HEK293 (cell line): ENCODE results near the gene GMCL1.
"Not testable (repeated sequence)": the region's sequence is repeated elsewhere in the genome, so short reads cannot be mapped to it uniquely, and the experiment has no call there.

Source experiments
- CTCF ChIA-PET: fragments of 350-600 bp; formaldehyde crosslinking; extraction: SDS; loops from one replicate; lab custom pipeline; 2021; ENCODE audit warnings: antibody characterized with exemption; lab: Yijun Ruan, JAX
- POLR2A ChIA-PET: fragments of 300-600 bp; formaldehyde crosslinking; extraction: SDS; loops from one replicate; lab custom pipeline; 2020; ENCODE audit warnings: antibody characterized with exemption, inconsistent platforms; lab: Yijun Ruan, JAX
- H3K27ac ChIP-seq: fragments of 200-500 bp; sonication (Bioruptor generic); 2 replicates; pipeline ENCODE4 v1.5.1; 2014; ENCODE audit warnings: low read depth, low read length, control low read depth, inconsistent platforms; ENCODE audit errors: extremely low read depth
- H3K36me3 ChIP-seq, 2 experiments: fragments of 200-500 bp in 1 of 2; sonication (Bioruptor generic) in 1 of 2; 1 replicate in 1 of 2; 2 replicates in 1 of 2; pipeline ENCODE4 v1.5.1; 2014 to 2017; ENCODE audit warnings: inconsistent platforms in 2 of 2, low read length in 2 of 2; ENCODE audit not compliant: control insufficient read depth in 2 of 2, insufficient read depth in 1 of 2
- H3K4me1 ChIP-seq: fragments of 200-500 bp; sonication (Bioruptor generic); 2 replicates; pipeline ENCODE4 v1.5.1; 2014; ENCODE audit warnings: mild to moderate bottlenecking, low read length, inconsistent platforms; ENCODE audit not compliant: control insufficient read depth, insufficient read depth
- H3K4me3 ChIP-seq: 2 replicates; pipeline ENCODE4 v1.5.1; 2011; ENCODE audit warnings: low read depth, mild to moderate bottlenecking, control low read depth, low read length, moderate library complexity
- H3K9me3 ChIP-seq: fragments of 200-500 bp; sonication (Bioruptor generic); 2 replicates; pipeline ENCODE4 v1.5.1; 2014; ENCODE audit warnings: low read depth, low read length, inconsistent platforms; ENCODE audit not compliant: control insufficient read depth, insufficient read depth
- CTCF ChIP-seq: fragments of 450-650 bp; formaldehyde crosslinking; IDR thresholded peaks from 2 replicates; pipeline ENCODE4 v1.5.1; 2016; ENCODE audit warnings: missing biosample characterization, missing genetic modification characterization
- PRDM10 ChIP-seq: fragments of 450-650 bp; formaldehyde crosslinking; IDR thresholded peaks from 2 replicates; pipeline ENCODE4 v1.5.1; 2016; ENCODE audit warnings: missing biosample characterization, missing genetic modification characterization
- SCRT2 ChIP-seq: fragments of 450-650 bp; formaldehyde crosslinking; IDR thresholded peaks from 2 replicates; pipeline ENCODE4 v1.5.1; 2016; ENCODE audit warnings: missing biosample characterization, missing genetic modification characterization
- SP7 ChIP-seq: fragments of 450-650 bp; formaldehyde crosslinking; IDR thresholded peaks from 2 replicates; pipeline ENCODE4 v1.5.1; 2016; ENCODE audit warnings: missing biosample characterization, missing genetic modification characterization
- ZBTB10 ChIP-seq: fragments of 450-650 bp; formaldehyde crosslinking; IDR thresholded peaks from 2 replicates; pipeline ENCODE4 v1.5.1; 2016; ENCODE audit warnings: missing biosample characterization, missing genetic modification characterization
- ZBTB26 ChIP-seq: fragments of 450-650 bp; formaldehyde crosslinking; optimal IDR thresholded peaks from 2 replicates; pipeline ENCODE3; 2016; ENCODE audit warnings: missing biosample characterization, mild to moderate bottlenecking, missing genetic modification characterization
- ZBTB48 ChIP-seq: fragments of 450-650 bp; formaldehyde crosslinking; IDR thresholded peaks from 2 replicates; pipeline ENCODE4 v1.5.1; 2016; ENCODE audit warnings: missing biosample characterization, missing genetic modification characterization
- ZFHX2 ChIP-seq: fragments of 450-650 bp; formaldehyde crosslinking; conservative IDR thresholded peaks from 2 replicates; pipeline ENCODE4 v1.5.1; 2016; ENCODE audit warnings: missing biosample characterization, missing genetic modification characterization
- ZNF112 ChIP-seq: fragments of 450-650 bp; formaldehyde crosslinking; IDR thresholded peaks from 2 replicates; pipeline ENCODE4 v1.5.0; 2017; ENCODE audit warnings: missing biosample characterization, missing genetic modification characterization
- ZNF155 ChIP-seq: fragments of 450-650 bp; formaldehyde crosslinking; IDR thresholded peaks from 2 replicates; pipeline ENCODE4 v1.5.1; 2016; ENCODE audit warnings: missing biosample characterization, missing genetic modification characterization
- ZNF174 ChIP-seq: fragments of 450-650 bp; formaldehyde crosslinking; IDR thresholded peaks from 2 replicates; pipeline ENCODE4 v1.5.0; 2017; ENCODE audit warnings: missing biosample characterization, mild to moderate bottlenecking, missing genetic modification characterization
- ZNF23 ChIP-seq: fragments of 450-650 bp; formaldehyde crosslinking; IDR thresholded peaks from 2 replicates; pipeline ENCODE4 v1.5.1; 2016; ENCODE audit warnings: missing biosample characterization, missing genetic modification characterization, borderline replicate concordance
- ZNF473 ChIP-seq: fragments of 450-650 bp; formaldehyde crosslinking; IDR thresholded peaks from 2 replicates; pipeline ENCODE4 v1.5.1; 2017; ENCODE audit warnings: missing biosample characterization, missing genetic modification characterization
- ZNF521 ChIP-seq: fragments of 450-650 bp; formaldehyde crosslinking; IDR thresholded peaks from 2 replicates; pipeline ENCODE4 v1.5.1; 2017; ENCODE audit warnings: missing biosample characterization, mild to moderate bottlenecking, missing genetic modification characterization
- ZNF530 ChIP-seq: fragments of 450-650 bp; formaldehyde crosslinking; IDR thresholded peaks from 2 replicates; pipeline ENCODE4 v1.5.1; 2016; ENCODE audit warnings: low read depth, missing biosample characterization, missing genetic modification characterization
- ZNF600 ChIP-seq: fragments of 450-650 bp; formaldehyde crosslinking; IDR thresholded peaks from 2 replicates; pipeline ENCODE4 v1.5.1; 2016; ENCODE audit warnings: missing biosample characterization, missing genetic modification characterization
- ZNF654 ChIP-seq: fragments of 450-650 bp; formaldehyde crosslinking; IDR thresholded peaks from 2 replicates; pipeline ENCODE4 v1.5.1; 2016; ENCODE audit warnings: low read depth, missing biosample characterization, missing genetic modification characterization
- TF ChIP-seq, protein P1 (sequence below): fragments of 450-650 bp; formaldehyde crosslinking; IDR thresholded peaks from 2 replicates; pipeline ENCODE4 v1.5.1; 2016; ENCODE audit warnings: missing biosample characterization, missing genetic modification characterization, low read depth

Gene GMCL1

DNA sequence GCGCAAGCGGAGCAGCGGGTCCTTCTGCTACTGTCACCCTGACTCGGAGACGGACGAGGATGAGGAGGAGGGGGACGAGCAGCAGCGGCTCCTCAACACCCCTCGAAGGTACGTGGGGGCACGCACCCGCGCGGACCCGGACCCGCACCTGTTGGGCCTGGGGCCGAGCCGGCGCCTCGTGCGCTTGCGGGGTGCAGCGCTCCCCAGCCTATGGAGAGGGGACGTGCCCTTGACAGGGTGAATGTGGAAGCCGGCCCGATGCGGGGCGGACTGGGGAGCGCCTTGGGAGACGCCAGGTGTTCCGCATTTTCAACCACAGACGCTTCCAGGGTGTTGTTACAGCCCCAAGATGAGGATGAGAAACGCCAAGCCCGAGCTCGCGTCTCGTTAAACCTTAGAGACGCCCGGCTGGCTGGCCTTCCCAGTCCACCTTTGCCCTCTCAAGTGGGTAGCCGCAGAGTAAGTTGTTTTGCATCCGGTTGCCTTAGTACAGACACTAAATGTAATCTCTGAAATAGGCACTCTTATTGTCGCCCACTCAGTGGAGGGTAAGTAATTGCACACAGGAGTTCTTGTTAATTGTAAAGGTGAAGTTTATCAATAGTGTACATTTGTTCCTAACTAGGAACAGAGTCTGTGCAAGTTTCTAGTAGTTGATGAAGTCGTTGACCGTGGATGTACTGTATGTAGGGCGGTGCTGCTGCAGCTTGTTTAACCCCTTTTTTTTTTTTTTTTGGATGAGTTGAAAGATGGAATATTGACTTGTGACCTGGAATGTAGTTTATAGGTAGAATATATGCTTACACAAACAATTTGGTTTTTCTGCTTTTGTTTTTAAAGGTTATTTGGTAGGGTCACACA is 815 bp downstream of the GMCL1 start (continued):
- TF ChIP-seq SCRT2 (tag by site-specific recombination) (peak; percentile 96), ZBTB10 (tag by site-specific recombination) (0 out of 2 replicates have a peak, but pooled peaks have one; percentile 17), ZBTB26 (peak; percentile 91), ZNF530 (tag by site-specific recombination) (no peak)

DNA sequence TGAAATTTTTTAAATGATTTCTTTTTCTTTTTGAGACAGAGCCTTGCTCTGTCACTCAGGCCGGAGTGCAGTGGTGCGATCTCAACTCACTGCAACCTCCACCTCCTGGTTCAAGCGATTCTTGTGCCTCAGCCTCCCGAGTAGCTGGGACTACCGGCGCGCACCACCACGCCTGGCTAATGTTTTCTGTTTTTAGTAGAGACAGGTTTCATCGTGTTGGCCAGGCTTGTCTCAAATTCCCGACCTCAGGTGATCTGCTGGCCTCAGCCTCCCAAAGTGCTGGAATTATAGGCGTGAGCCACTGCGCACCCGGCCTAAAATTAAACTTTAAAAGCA is 1.4 kb downstream of the GMCL1 start:
- H3K4me1 ChIP-seq, H3K9me3 ChIP-seq, H3K27ac ChIP-seq, H3K36me3 ChIP-seq, POLR2A ChIA-PET: not testable (repeated sequence)
- peak overlapping the region; percentile 71 for H3K4me3 ChIP-seq
- CTCF ChIA-PET = interaction anchor here (0.9 to 1.4 kb wide), 2 partner anchors 16 to 106 kb away, joined by 3 to 6 read pairs; no protein-coding TSS in a partner anchor
- TF ChIP-seq ZNF600 (tag by site-specific recombination) = peak; percentile 41
- 0 out of 2 replicates have a peak, but pooled peaks have one; percentile 6 for TF ChIP-seq PRDM10 (tag by site-specific recombination)
- TF ChIP-seq, all 188 proteins: peak for 2; not testable (repeated sequence) for 186

DNA sequence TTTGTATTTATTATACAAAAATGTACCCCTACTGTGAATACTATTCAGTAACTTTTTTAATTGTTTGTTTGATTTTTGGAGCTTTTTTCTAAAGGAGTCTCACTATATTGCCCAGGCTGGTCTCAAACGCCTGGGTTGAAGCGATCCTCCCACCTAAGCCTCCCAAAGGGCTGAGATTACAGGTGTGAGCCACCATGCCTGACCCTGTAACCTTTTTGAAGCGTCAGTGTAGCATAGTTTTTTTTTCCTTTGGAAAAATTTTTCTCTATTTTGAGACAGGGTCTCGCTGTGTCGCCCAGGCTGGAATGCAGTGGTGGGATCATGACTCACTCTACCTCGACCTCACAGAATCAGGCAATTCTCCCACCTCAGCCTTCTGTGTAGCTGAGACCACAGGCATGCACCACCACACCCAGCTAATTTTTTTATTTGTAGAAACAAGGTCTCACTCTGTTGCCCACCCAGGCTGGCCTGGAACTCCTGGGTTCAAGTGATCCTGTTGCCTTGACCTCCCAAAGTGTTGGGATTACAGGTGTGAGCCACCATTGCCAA is 2.0 kb downstream of the GMCL1 start:
- CTCF ChIA-PET = interaction anchor here (0.9 kb wide), 1 partner anchor 16 kb away, joined by 3 read pairs; no protein-coding TSS in a partner anchor
- POLR2A ChIA-PET = no interaction called here

More for the DNA sequence above, 2.0 kb downstream of the GMCL1 start:
- no peak overlapping the region; the same call in 1 of the 2 replicates for H3K4me3 ChIP-seq
- peaks cover 6% of the 10 kb centered on the region for H3K4me1 ChIP-seq
- no peaks in the 10 kb centered on the region for H3K9me3 ChIP-seq
- H3K27ac ChIP-seq = no peak overlapping the region
- TF ChIP-seq ZNF473 (tag by site-specific recombination) (no peak), ZFHX2 (no peak), CTCF (tag by site-specific recombination) (no peak), SP7 (no peak), ZNF174 (tag by site-specific recombination) (no peak), ZNF112 (tag by site-specific recombination) (no peak), ZNF521 (tag by site-specific recombination) (no peak), ZNF654 (tag by site-specific recombination) (no peak), ZNF23 (tag by site-specific recombination) (no peak), ZBTB48 (no peak), ZNF155 (tag by site-specific recombination) (no peak)
- TF ChIP-seq, protein P1, sequence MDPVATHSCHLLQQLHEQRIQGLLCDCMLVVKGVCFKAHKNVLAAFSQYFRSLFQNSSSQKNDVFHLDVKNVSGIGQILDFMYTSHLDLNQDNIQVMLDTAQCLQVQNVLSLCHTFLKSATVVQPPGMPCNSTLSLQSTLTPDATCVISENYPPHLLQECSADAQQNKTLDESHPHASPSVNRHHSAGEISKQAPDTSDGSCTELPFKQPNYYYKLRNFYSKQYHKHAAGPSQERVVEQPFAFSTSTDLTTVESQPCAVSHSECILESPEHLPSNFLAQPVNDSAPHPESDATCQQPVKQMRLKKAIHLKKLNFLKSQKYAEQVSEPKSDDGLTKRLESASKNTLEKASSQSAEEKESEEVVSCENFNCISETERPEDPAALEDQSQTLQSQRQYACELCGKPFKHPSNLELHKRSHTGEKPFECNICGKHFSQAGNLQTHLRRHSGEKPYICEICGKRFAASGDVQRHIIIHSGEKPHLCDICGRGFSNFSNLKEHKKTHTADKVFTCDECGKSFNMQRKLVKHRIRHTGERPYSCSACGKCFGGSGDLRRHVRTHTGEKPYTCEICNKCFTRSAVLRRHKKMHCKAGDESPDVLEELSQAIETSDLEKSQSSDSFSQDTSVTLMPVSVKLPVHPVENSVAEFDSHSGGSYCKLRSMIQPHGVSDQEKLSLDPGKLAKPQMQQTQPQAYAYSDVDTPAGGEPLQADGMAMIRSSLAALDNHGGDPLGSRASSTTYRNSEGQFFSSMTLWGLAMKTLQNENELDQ (tag by site-specific recombination) = no peak
- TF ChIP-seq, all 188 proteins: peak for 0
- H3K36me3 ChIP-seq = peaks cover 0 to 5% of the 10 kb centered on the region in 2 experiments; a peak in 2 of 3 replicates
